ENCODE measurements around the gene IL10. TPM values are rescaled to one million over a fixed set of nuclear protein-coding genes. Genes with fewer than 3 reads are reported as not detected.
A peak's percentile ranks its signal among the peaks of the same experiment; 100 is the strongest.

Gene IL10
- total and polyA plus RNA-seq, 8 donors, result 0.05 to 0.81 (median 0.24) TPM; not detected in 1

GRCh38 chr1:206722751-206723461 is 49.4 kb downstream of the IL10 start:
- Histone ChIP-seq H3K27ac (peak overlapping the region in 3 of 4 donors; percentile 50 to 67 (median 55)), H3K4me3 (no peak overlapping the region), H3K27me3 (no peaks in the 10 kb centered on the region), H3K36me3 (no peaks in the 10 kb centered on the region), H3K9me3 (no peaks in the 10 kb centered on the region), H3K4me1 (peaks cover 19 to 43% (median 20%) of the 10 kb centered on the region in 3 donors)
- FAIRE-seq (no peak), ATAC-seq (no peak), DNase-seq (peak in 1 of 6 donors; percentile 50)
- WGBS, 2 donors, result 85 to 86% methylated on average over 17 of the region's 17 CpGs
- TF ChIP-seq CTCF (IDR thresholded peaks at IDR 0.05), result no peak
- intact Hi-C loops (cut with DNase I), result no loop called here

- H3K4me3 ChIP-seq, result no peak overlapping the region
- no peak for TF ChIP-seq CTCF (IDR thresholded peaks at IDR 0.05)
- DNase-seq, result peak in 1 of 6 donors; percentile 6
- 85 to 95% methylated on average over 1 of the region's 1 CpG for WGBS, 2 donors
- peaks cover 19 to 43% (median 23%) of the 10 kb centered on the region in 3 donors for H3K4me1 ChIP-seq
- intact Hi-C loops (cut with DNase I), result no loop called here
- ATAC-seq, result no peak
- H3K27ac ChIP-seq, result no peak overlapping the region
- no peaks in the 10 kb centered on the region for H3K27me3 ChIP-seq
- no peaks in the 10 kb centered on the region for H3K36me3 ChIP-seq
- H3K9me3 ChIP-seq, result no peaks in the 10 kb centered on the region
- no peak for FAIRE-seq
These were observed 50.8 kb downstream of the IL10 start for GRCh38 chr1:206721454-206721853.

- intact Hi-C loops (cut with DNase I), result no loop called here
- WGBS, 2 donors, result 84 to 86% methylated on average over 10 of the region's 10 CpGs
- FAIRE-seq, result no peak
- no peak overlapping the region for H3K27ac ChIP-seq
- H3K9me3 ChIP-seq, result no peaks in the 10 kb centered on the region
- ATAC-seq, result no peak
- no peak for TF ChIP-seq CTCF (IDR thresholded peaks at IDR 0.05)
- H3K4me1 ChIP-seq, result peaks cover 29 to 43% (median 34%) of the 10 kb centered on the region in 3 donors
- H3K4me3 ChIP-seq, result no peak overlapping the region
- H3K36me3 ChIP-seq, result no peaks in the 10 kb centered on the region
- no peaks in the 10 kb centered on the region for H3K27me3 ChIP-seq
- DNase-seq, result peak in 1 of 6 donors; percentile 17
These were observed 53.0 kb downstream of the IL10 start for GRCh38 chr1:206719169-206719839.

DNA sequence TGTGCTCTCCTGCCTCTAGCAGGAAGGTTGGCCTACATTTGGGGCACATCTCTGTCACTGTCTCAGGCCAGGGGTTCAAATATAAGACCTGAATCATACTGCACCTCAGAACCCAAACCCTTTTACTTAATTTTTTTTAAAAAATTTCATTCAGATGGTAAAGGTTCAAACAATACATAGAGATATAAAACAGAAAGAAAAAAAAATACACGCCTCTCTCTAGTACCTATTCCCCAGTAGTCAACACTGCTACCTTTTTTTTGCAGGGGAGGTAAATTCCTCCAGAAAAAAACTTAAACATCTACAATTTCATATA is 54.7 kb downstream of the IL10 start:
- H3K9me3 ChIP-seq, result no peaks in the 10 kb centered on the region
- no peak overlapping the region for H3K4me3 ChIP-seq
- H3K36me3 ChIP-seq, result no peaks in the 10 kb centered on the region
- no peak overlapping the region for H3K27ac ChIP-seq
- DNase-seq (no peak), ATAC-seq (no peak), FAIRE-seq (no peak)
- TF ChIP-seq CTCF (IDR thresholded peaks at IDR 0.05), result no peak
- H3K4me1 ChIP-seq, result peaks cover 17 to 37% (median 20%) of the 10 kb centered on the region in 3 donors
- WGBS, 2 donors, result 92 to 95% methylated on average over 1 of the region's 1 CpG
- intact Hi-C loops (cut with DNase I), result no loop called here
- no peaks in the 10 kb centered on the region for H3K27me3 ChIP-seq

Other genes with a start within 250 kb of the IL10 start
- gene EIF2D, start 160.0 kb downstream of the IL10 start, total RNA-seq, result 10 to 100 TPM; 20.9 to 35.7 (median 27.7) TPM
- 10 to 100 TPM; 28.8 to 37.9 TPM for gene EIF2D, start 160.0 kb downstream of the IL10 start, polyA plus RNA-seq
- 1 to 10 TPM; 2.3 to 7.0 (median 3.8) TPM for gene DYRK3, start 137.0 kb downstream of the IL10 start, total RNA-seq
- gene DYRK3, start 137.0 kb downstream of the IL10 start, polyA plus RNA-seq, result 1 to 10 TPM; 2.4 to 4.8 TPM
- gene MAPKAPK2, start 87.6 kb downstream of the IL10 start, total RNA-seq, result 10 to 100 TPM; 28.3 to 55.7 (median 30.8) TPM
- gene MAPKAPK2, start 87.6 kb downstream of the IL10 start, polyA plus RNA-seq, result 10 to 100 TPM; 38.8 to 48.9 TPM
- not detected for gene IL19, start 1.7 kb downstream of the IL10 start, total RNA-seq
- gene IL19, start 1.7 kb downstream of the IL10 start, polyA plus RNA-seq, result not detected
- gene IL20, start 93.1 kb upstream of the IL10 start, total RNA-seq, result not detected
- gene IL20, start 93.1 kb upstream of the IL10 start, polyA plus RNA-seq, result not detected
- not detected for gene IL24, start 124.9 kb upstream of the IL10 start, total RNA-seq
- gene IL24, start 124.9 kb upstream of the IL10 start, polyA plus RNA-seq, result not detected
- 1 to 10 TPM in 3 of 6 donors, under 1 TPM in 3; 0.58 to 2.0 (median 0.97) TPM for gene FCMR, start 149.4 kb upstream of the IL10 start, total RNA-seq
- gene FCMR, start 149.4 kb upstream of the IL10 start, polyA plus RNA-seq, result 1 to 10 TPM in 1 of 2 donors, under 1 TPM in 1; 0.65 to 1.2 TPM
- 10 to 100 TPM; 19.3 to 83.4 (median 44.0) TPM for gene PIGR, start 174.0 kb upstream of the IL10 start, total RNA-seq
- gene PIGR, start 174.0 kb upstream of the IL10 start, polyA plus RNA-seq, result 1 to 10 TPM; 7.1 to 8.4 TPM
- not detected for gene FCAMR, start 198.0 kb upstream of the IL10 start, total RNA-seq
- gene FCAMR, start 198.0 kb upstream of the IL10 start, polyA plus RNA-seq, result not detected